AG09309 (cell line): ENCODE data around the gene PTPN1.
"Not testable (repeated sequence)": the region's sequence is repeated elsewhere in the genome, so short reads cannot be mapped to it uniquely, and the experiment has no call there.

Source experiments
- DNase-seq: peaks from one replicate; pipeline ENCODE4 v3.0.0-alpha.2; 2010; ENCODE audit warnings: low read depth
- H3K4me3 ChIP-seq: 2 replicates; pipeline ENCODE4 v1.5.1; 2011; ENCODE audit warnings: mild to moderate bottlenecking, low read depth, low read length, moderate library complexity; ENCODE audit not compliant: control insufficient read depth
- CTCF ChIP-seq: IDR thresholded peaks from 2 replicates; pipeline ENCODE4 v1.5.1; 2011; ENCODE audit warnings: mild to moderate bottlenecking, low read depth, low read length, inconsistent platforms; ENCODE audit not compliant: insufficient read depth, control insufficient read depth; ENCODE audit errors: missing control alignments

The PTPN1 gene

DNA sequence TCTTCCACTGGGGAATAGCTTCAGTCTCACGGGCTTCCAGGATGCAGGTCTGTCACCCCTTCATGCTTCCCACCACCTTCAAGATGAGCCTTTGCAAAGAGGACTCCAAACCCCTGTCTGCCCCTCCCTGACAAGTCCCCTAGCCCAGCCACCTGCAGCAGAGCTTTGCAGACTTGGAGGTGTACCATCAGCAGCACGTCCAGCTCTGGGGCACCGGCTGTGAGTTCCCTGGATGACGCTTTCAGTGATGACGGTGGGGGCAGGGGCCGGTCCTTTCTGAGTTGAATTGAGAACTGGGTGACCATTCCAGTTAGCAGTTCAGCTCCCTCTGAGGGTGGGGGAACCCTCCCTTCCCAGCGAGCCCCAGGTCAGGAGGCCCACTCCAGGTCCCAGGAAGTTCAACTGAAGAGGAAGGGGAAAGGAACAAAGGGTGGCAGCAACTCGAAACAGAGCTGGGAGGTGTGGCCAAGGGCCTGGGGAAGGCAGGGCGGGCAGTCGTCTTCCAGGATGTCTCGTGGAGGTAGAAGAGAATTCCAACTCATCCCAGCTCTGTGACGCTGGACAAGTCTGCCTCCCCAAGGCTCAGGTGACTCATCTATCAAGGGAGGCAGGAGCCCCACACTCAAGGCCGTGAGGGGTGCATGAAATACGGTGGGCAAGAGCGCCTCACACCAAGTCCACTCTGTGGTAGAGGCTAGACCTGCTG is 86.0 kb downstream of the PTPN1 start:
- no peak for DNase-seq
- no peak for TF ChIP-seq CTCF
- H3K4me3 ChIP-seq: no peak overlapping the region

DNA sequence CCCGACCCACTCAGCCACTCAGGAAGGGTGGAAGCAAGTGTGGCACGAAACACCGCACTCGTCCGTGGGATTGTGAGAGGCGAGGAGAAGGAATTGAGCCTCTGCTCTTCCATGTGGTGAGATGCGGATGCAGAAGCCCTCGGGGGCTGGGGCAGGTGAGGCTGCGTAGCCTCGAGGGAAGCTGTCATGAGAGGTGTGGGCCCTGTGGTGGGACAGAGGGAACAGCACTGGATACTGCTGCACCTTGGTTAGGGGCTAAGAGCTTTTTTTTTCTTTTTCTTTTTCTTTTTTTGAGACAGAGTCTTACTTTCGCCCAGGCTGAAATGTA is 86.5 kb downstream of the PTPN1 start:
- no peak for DNase-seq
- H3K4me3 ChIP-seq: no peak overlapping the region
- TF ChIP-seq CTCF: no peak

DNA sequence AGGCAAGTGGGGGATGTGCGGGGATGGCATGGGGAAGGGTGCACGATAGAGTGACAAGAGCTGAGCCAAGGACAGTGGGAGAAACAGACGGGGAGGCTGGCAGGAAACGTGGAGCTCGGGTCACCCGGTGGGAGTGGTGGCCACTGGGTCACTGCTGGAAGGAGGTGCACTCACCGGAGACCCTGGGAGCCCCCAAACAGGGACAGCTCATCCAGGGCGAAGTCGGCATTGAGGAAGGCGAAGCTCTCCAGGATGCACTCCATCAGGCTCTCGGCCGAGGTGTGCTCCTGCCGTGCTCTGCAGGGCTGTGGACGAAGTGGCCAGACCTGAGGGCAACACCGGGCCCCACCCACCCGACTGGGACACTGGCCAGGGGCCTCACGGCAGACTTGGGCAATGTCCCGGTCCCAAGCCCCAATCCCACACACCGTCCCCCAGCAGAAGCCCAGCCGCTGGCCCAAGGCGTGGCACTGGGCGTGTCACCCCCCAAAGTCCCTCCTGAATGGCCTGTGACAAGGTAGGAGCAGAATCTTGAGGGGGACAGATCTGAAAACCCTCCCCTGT is 87.3 kb downstream of the PTPN1 start:
- TF ChIP-seq CTCF: no peak
- H3K4me3 ChIP-seq: no peak overlapping the region
- DNase-seq: no peak

GRCh38 chr20:50598074-50598473 is 87.9 kb downstream of the PTPN1 start:
- no peak for DNase-seq
- no peak overlapping the region for H3K4me3 ChIP-seq
- no peak for TF ChIP-seq CTCF

GRCh38 chr20:50598768-50599167 is 88.6 kb downstream of the PTPN1 start:
- not testable (repeated sequence) for DNase-seq, H3K4me3 ChIP-seq

GRCh38 chr20:50600281-50600895 is 90.2 kb downstream of the PTPN1 start:
- DNase-seq: no peak
- no peak for TF ChIP-seq CTCF
- no peak overlapping the region for H3K4me3 ChIP-seq

GRCh38 chr20:50601511-50602431 is 91.6 kb downstream of the PTPN1 start:
- no peak for DNase-seq
- TF ChIP-seq CTCF: no peak
- no peak overlapping the region for H3K4me3 ChIP-seq
